K562 treated with DMSO at 1 percent for 48 hours (cell line): ENCODE results near the gene SOX2. TPM values are rescaled to one million over a fixed set of nuclear protein-coding genes. Genes with fewer than 3 reads are reported as not detected.

ENCODE experiments used
- total RNA-seq: library from RNA; unstranded; fragments of 300-600 nt; gene quantifications from 2 replicates; pipeline ENCODE4 v1.2.3, GENCODE V29; 2022; ENCODE audit warnings: low replicate concordance; ENCODE audit errors: extremely low read depth

The SOX2 gene
- total RNA-seq, result not detected in 2 replicates

DNA sequence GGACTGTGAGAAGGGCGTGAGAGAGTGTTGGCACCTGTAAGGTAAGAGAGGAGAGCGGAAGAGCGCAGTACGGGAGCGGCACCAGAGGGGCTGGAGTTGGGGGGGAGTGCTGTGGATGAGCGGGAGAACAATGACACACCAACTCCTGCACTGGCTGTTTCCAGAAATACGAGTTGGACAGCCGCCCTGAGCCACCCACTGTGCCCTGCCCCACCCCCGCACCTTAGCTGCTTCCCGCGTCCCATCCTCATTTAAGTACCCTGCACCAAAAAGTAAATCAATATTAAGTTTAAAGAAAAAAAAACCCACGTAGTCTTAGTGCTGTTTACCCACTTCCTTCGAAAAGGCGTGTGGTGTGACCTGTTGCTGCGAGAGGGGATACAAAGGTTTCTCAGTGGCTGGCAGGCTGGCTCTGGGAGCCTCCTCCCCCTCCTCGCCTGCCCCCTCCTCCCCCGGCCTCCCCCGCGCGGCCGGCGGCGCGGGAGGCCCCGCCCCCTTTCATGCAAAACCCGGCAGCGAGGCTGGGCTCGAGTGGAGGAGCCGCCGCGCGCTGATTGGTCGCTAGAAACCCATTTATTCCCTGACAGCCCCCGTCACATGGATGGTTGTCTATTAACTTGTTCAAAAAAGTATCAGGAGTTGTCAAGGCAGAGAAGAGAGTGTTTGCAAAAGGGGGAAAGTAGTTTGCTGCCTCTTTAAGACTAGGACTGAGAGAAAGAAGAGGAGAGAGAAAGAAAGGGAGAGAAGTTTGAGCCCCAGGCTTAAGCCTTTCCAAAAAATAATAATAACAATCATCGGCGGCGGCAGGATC, at the start of gene SOX2:
SOX2 (plus strand) TSS at position 601 of the 811 bp plus-strand sequence. CDS start 436 bp downstream, outside the sequence.

